ENCODE data around the gene DDAH2.

Gene DDAH2

DNA sequence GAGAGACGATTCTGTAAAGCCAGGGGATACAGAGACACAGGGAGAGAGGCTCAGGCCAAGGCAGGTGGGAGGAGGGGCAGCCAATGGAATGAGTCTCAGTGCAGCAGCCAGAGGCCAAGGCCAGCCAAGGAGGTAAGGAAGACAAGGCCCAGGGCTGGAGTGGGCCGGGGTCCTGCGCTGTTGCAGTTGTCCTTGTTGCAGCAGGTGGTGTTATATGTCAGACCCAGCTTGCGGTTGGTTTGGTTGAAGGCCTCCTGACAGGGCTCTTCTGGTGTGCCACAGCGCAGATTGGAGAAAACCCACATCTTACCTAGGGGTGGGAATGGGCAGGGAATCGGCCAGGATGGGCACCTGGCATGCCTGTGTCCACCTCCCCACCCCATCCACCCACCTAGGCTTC lies 10.1 kb downstream of the DDAH2 start:
- Histone ChIP-seq H3K36me3 (ENCODE audit: insufficient read depth, low read length) (no peaks in the 10 kb centered on the region), H3K9ac (ENCODE audit: low read depth, low read length) (no peak overlapping the region), H4K20me1 (ENCODE audit: insufficient read depth, low read length) (no peaks in the 10 kb centered on the region), H3K4me2 (ENCODE audit: insufficient read depth, low read length) (no peak overlapping the region), H3K27me3 (ENCODE audit: insufficient read depth, low read length, poor library complexity) (no peaks in the 10 kb centered on the region), H3K79me2 (ENCODE audit: insufficient read depth, low read length) (no peaks in the 10 kb centered on the region), H2AFZ (ENCODE audit: low read depth, low read length) (no peak overlapping the region), H3K4me1 (ENCODE audit: insufficient read depth, low read length) (peaks cover 4% of the 10 kb centered on the region), H3K27ac (ENCODE audit: low read length) (no peak overlapping the region), H3K9me3 (ENCODE audit: insufficient read depth, low read length, severe bottlenecking) (no peaks in the 10 kb centered on the region), H3K4me3 (ENCODE audit: low read depth in 1 of 2, low read length in 2 of 2) (no peak overlapping the region)
- TF ChIP-seq EZH2 (IDR thresholded peaks at IDR 0.05; ENCODE audit: borderline replicate concordance, low read depth, low read length, severe bottlenecking) (no peak), CTCF (IDR thresholded peaks at IDR 0.05; ENCODE audit: borderline replicate concordance, extremely low read depth, low read length, poor library complexity, severe bottlenecking) (no peak)
- no peak for ATAC-seq (ENCODE audit: insufficient read depth, low read depth)
- no peak for DNase-seq

DNA sequence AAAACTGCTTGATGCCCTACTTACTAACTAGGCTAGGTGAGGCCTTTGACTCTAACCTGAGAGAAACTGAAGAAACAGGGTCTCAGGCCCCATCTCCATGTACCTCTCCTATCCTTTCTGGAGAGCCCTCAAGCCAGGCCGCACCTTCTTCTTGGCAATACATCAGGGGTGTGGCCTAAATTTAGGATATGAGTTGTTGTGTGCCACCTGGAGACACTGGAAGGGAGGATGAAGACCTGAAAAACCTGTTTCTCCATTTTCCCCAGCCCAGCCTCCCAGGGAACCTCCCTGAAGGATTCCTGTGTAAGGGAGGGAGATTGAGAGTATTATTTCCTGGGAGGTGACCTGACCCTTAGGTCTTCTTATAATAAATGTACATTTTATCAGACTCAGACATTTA lies 10.8 kb downstream of the DDAH2 start:
- no peaks in the 10 kb centered on the region for H3K36me3 ChIP-seq (ENCODE audit: insufficient read depth, low read length)
- ATAC-seq (ENCODE audit: insufficient read depth, low read depth) (no peak), DNase-seq (no peak)
- H3K79me2 ChIP-seq (ENCODE audit: insufficient read depth, low read length) = no peaks in the 10 kb centered on the region
- H3K9ac ChIP-seq (ENCODE audit: low read depth, low read length) = no peak overlapping the region
- H3K4me1 ChIP-seq (ENCODE audit: insufficient read depth, low read length) = no peaks in the 10 kb centered on the region
- no peak for TF ChIP-seq EZH2 (IDR thresholded peaks at IDR 0.05; ENCODE audit: borderline replicate concordance, low read depth, low read length, severe bottlenecking)
- no peak for TF ChIP-seq CTCF (IDR thresholded peaks at IDR 0.05; ENCODE audit: borderline replicate concordance, extremely low read depth, low read length, poor library complexity, severe bottlenecking)
- no peaks in the 10 kb centered on the region for H4K20me1 ChIP-seq (ENCODE audit: insufficient read depth, low read length)
- H3K27me3 ChIP-seq (ENCODE audit: insufficient read depth, low read length, poor library complexity) = no peaks in the 10 kb centered on the region
- no peak overlapping the region for H3K27ac ChIP-seq (ENCODE audit: low read length)
- no peaks in the 10 kb centered on the region for H3K9me3 ChIP-seq (ENCODE audit: insufficient read depth, low read length, severe bottlenecking)
- H2AFZ ChIP-seq (ENCODE audit: low read depth, low read length) = no peak overlapping the region
- H3K4me2 ChIP-seq (ENCODE audit: insufficient read depth, low read length) = no peak overlapping the region
- H3K4me3 ChIP-seq (ENCODE audit: low read depth in 1 of 2, low read length in 2 of 2) = no peak overlapping the region

- Histone ChIP-seq H3K4me3 (ENCODE audit: low read depth in 1 of 2, low read length in 2 of 2) (no peak overlapping the region), H3K9ac (ENCODE audit: low read depth, low read length) (no peak overlapping the region), H3K36me3 (ENCODE audit: insufficient read depth, low read length) (no peaks in the 10 kb centered on the region), H3K9me3 (ENCODE audit: insufficient read depth, low read length, severe bottlenecking) (no peaks in the 10 kb centered on the region), H2AFZ (ENCODE audit: low read depth, low read length) (no peak overlapping the region), H3K4me2 (ENCODE audit: insufficient read depth, low read length) (no peak overlapping the region), H4K20me1 (ENCODE audit: insufficient read depth, low read length) (no peaks in the 10 kb centered on the region), H3K27ac (ENCODE audit: low read length) (no peak overlapping the region), H3K4me1 (ENCODE audit: insufficient read depth, low read length) (no peaks in the 10 kb centered on the region), H3K27me3 (ENCODE audit: insufficient read depth, low read length, poor library complexity) (no peaks in the 10 kb centered on the region), H3K79me2 (ENCODE audit: insufficient read depth, low read length) (no peaks in the 10 kb centered on the region)
- no peak for DNase-seq
- no peak for ATAC-seq (ENCODE audit: insufficient read depth, low read depth)
- TF ChIP-seq EZH2 (IDR thresholded peaks at IDR 0.05; ENCODE audit: borderline replicate concordance, low read depth, low read length, severe bottlenecking) = no peak
- no peak for TF ChIP-seq CTCF (IDR thresholded peaks at IDR 0.05; ENCODE audit: borderline replicate concordance, extremely low read depth, low read length, poor library complexity, severe bottlenecking)
These were observed 11.4 kb downstream of the DDAH2 start for GRCh38 chr6:31717499-31718222.

All from DND-41 (cell line).